Measurements from ENCODE around the gene FYB2.

Gene FYB2

GRCh38 chr1:56845343-56845742, 26.1 kb upstream of the FYB2 start:
- Histone ChIP-seq H3K4me1 (ENCODE audit: insufficient read depth, insufficient read length) (no peaks in the 10 kb centered on the region), H3K36me3 (ENCODE audit: insufficient read depth, insufficient read length, low read length) (no peaks in the 10 kb centered on the region), H3K4me3 (ENCODE audit: insufficient read length, low read depth) (no peak overlapping the region), H3K9me3 (ENCODE audit: insufficient read depth, low read length) (no peaks in the 10 kb centered on the region), H3K9ac (ENCODE audit: insufficient read length, low read depth) (no peak overlapping the region), H3K27me3 (ENCODE audit: insufficient read depth, insufficient read length) (no peaks in the 10 kb centered on the region)
- DNase-seq (ENCODE audit: low read depth, low spot score): no peak
- no peak for TF ChIP-seq SUZ12 (IDR thresholded peaks at IDR 0.05; ENCODE audit: extremely low read depth, insufficient read depth, insufficient read length)
- no peak for TF ChIP-seq YY1 (IDR thresholded peaks at IDR 0.05; ENCODE audit: insufficient read depth, insufficient read length)
- no peak for TF ChIP-seq ZNF274 (IDR thresholded peaks at IDR 0.05; ENCODE audit: low read depth, low read length)

- no peaks in the 10 kb centered on the region for H3K4me1 ChIP-seq (ENCODE audit: insufficient read depth, insufficient read length)
- H3K9ac ChIP-seq (ENCODE audit: insufficient read length, low read depth): no peak overlapping the region
- no peaks in the 10 kb centered on the region for H3K36me3 ChIP-seq (ENCODE audit: insufficient read depth, insufficient read length, low read length)
- no peak overlapping the region for H3K4me3 ChIP-seq (ENCODE audit: insufficient read length, low read depth)
- H3K9me3 ChIP-seq (ENCODE audit: insufficient read depth, low read length): no peaks in the 10 kb centered on the region
- TF ChIP-seq ZNF274 (IDR thresholded peaks at IDR 0.05; ENCODE audit: low read depth, low read length) (no peak), YY1 (IDR thresholded peaks at IDR 0.05; ENCODE audit: insufficient read depth, insufficient read length) (no peak), SUZ12 (IDR thresholded peaks at IDR 0.05; ENCODE audit: extremely low read depth, insufficient read depth, insufficient read length) (no peak)
- no peak for DNase-seq (ENCODE audit: low read depth, low spot score)
- no peaks in the 10 kb centered on the region for H3K27me3 ChIP-seq (ENCODE audit: insufficient read depth, insufficient read length)
Measured at GRCh38 chr1:56844545-56845136, 25.4 kb upstream of the FYB2 start.

- DNase-seq (ENCODE audit: low read depth, low spot score): no peak
- no peak overlapping the region for H3K4me3 ChIP-seq (ENCODE audit: insufficient read length, low read depth)
- H3K9ac ChIP-seq (ENCODE audit: insufficient read length, low read depth): no peak overlapping the region
Measured at GRCh38 chr1:56843544-56843943, 24.3 kb upstream of the FYB2 start.

GRCh38 chr1:56838759-56839158, 19.6 kb upstream of the FYB2 start:
- no peak overlapping the region for H3K9ac ChIP-seq (ENCODE audit: insufficient read length, low read depth)
- DNase-seq (ENCODE audit: low read depth, low spot score): no peak
- no peaks in the 10 kb centered on the region for H3K27me3 ChIP-seq (ENCODE audit: insufficient read depth, insufficient read length)
- no peaks in the 10 kb centered on the region for H3K9me3 ChIP-seq (ENCODE audit: insufficient read depth, low read length)
- no peak overlapping the region for H3K4me3 ChIP-seq (ENCODE audit: insufficient read length, low read depth)
- TF ChIP-seq ZNF274 (IDR thresholded peaks at IDR 0.05; ENCODE audit: low read depth, low read length): no peak
- no peak for TF ChIP-seq YY1 (IDR thresholded peaks at IDR 0.05; ENCODE audit: insufficient read depth, insufficient read length)
- TF ChIP-seq SUZ12 (IDR thresholded peaks at IDR 0.05; ENCODE audit: extremely low read depth, insufficient read depth, insufficient read length): no peak
- no peaks in the 10 kb centered on the region for H3K4me1 ChIP-seq (ENCODE audit: insufficient read depth, insufficient read length)
- no peaks in the 10 kb centered on the region for H3K36me3 ChIP-seq (ENCODE audit: insufficient read depth, insufficient read length, low read length)

More at GRCh38 chr1:56843544-56843943, 24.3 kb upstream of the FYB2 start:
- Histone ChIP-seq H3K4me1 (ENCODE audit: insufficient read depth, insufficient read length) (no peaks in the 10 kb centered on the region), H3K36me3 (ENCODE audit: insufficient read depth, insufficient read length, low read length) (no peaks in the 10 kb centered on the region), H3K9me3 (ENCODE audit: insufficient read depth, low read length) (no peaks in the 10 kb centered on the region), H3K27me3 (ENCODE audit: insufficient read depth, insufficient read length) (no peaks in the 10 kb centered on the region)
- TF ChIP-seq ZNF274 (IDR thresholded peaks at IDR 0.05; ENCODE audit: low read depth, low read length) (no peak), YY1 (IDR thresholded peaks at IDR 0.05; ENCODE audit: insufficient read depth, insufficient read length) (no peak), SUZ12 (IDR thresholded peaks at IDR 0.05; ENCODE audit: extremely low read depth, insufficient read depth, insufficient read length) (no peak)

- no peaks in the 10 kb centered on the region for H3K4me1 ChIP-seq (ENCODE audit: insufficient read depth, insufficient read length)
- TF ChIP-seq SUZ12 (IDR thresholded peaks at IDR 0.05; ENCODE audit: extremely low read depth, insufficient read depth, insufficient read length) (no peak), ZNF274 (IDR thresholded peaks at IDR 0.05; ENCODE audit: low read depth, low read length) (no peak), YY1 (IDR thresholded peaks at IDR 0.05; ENCODE audit: insufficient read depth, insufficient read length) (no peak)
- no peaks in the 10 kb centered on the region for H3K27me3 ChIP-seq (ENCODE audit: insufficient read depth, insufficient read length)
- no peak for DNase-seq (ENCODE audit: low read depth, low spot score)
- H3K9me3 ChIP-seq (ENCODE audit: insufficient read depth, low read length): no peaks in the 10 kb centered on the region
- no peaks in the 10 kb centered on the region for H3K36me3 ChIP-seq (ENCODE audit: insufficient read depth, insufficient read length, low read length)
- H3K4me3 ChIP-seq (ENCODE audit: insufficient read length, low read depth): no peak overlapping the region
- no peak overlapping the region for H3K9ac ChIP-seq (ENCODE audit: insufficient read length, low read depth)
Measured at GRCh38 chr1:56837244-56837939, 18.2 kb upstream of the FYB2 start.

GRCh38 chr1:56836359-56836758, 17.2 kb upstream of the FYB2 start:
- H3K27me3 ChIP-seq (ENCODE audit: insufficient read depth, insufficient read length): no peaks in the 10 kb centered on the region
- no peaks in the 10 kb centered on the region for H3K4me1 ChIP-seq (ENCODE audit: insufficient read depth, insufficient read length)
- H3K4me3 ChIP-seq (ENCODE audit: insufficient read length, low read depth): no peak overlapping the region
- DNase-seq (ENCODE audit: low read depth, low spot score): no peak
- no peak overlapping the region for H3K9ac ChIP-seq (ENCODE audit: insufficient read length, low read depth)
- H3K36me3 ChIP-seq (ENCODE audit: insufficient read depth, insufficient read length, low read length): no peaks in the 10 kb centered on the region
- no peaks in the 10 kb centered on the region for H3K9me3 ChIP-seq (ENCODE audit: insufficient read depth, low read length)
- TF ChIP-seq SUZ12 (IDR thresholded peaks at IDR 0.05; ENCODE audit: extremely low read depth, insufficient read depth, insufficient read length) (no peak), ZNF274 (IDR thresholded peaks at IDR 0.05; ENCODE audit: low read depth, low read length) (no peak), YY1 (IDR thresholded peaks at IDR 0.05; ENCODE audit: insufficient read depth, insufficient read length) (no peak)

GRCh38 chr1:56835657-56836056, 16.5 kb upstream of the FYB2 start:
- H3K9me3 ChIP-seq (ENCODE audit: insufficient read depth, low read length): no peaks in the 10 kb centered on the region
- no peaks in the 10 kb centered on the region for H3K4me1 ChIP-seq (ENCODE audit: insufficient read depth, insufficient read length)
- H3K9ac ChIP-seq (ENCODE audit: insufficient read length, low read depth): no peak overlapping the region
- H3K4me3 ChIP-seq (ENCODE audit: insufficient read length, low read depth): no peak overlapping the region
- no peaks in the 10 kb centered on the region for H3K36me3 ChIP-seq (ENCODE audit: insufficient read depth, insufficient read length, low read length)
- TF ChIP-seq ZNF274 (IDR thresholded peaks at IDR 0.05; ENCODE audit: low read depth, low read length) (no peak), YY1 (IDR thresholded peaks at IDR 0.05; ENCODE audit: insufficient read depth, insufficient read length) (no peak), SUZ12 (IDR thresholded peaks at IDR 0.05; ENCODE audit: extremely low read depth, insufficient read depth, insufficient read length) (no peak)
- no peaks in the 10 kb centered on the region for H3K27me3 ChIP-seq (ENCODE audit: insufficient read depth, insufficient read length)
- no peak for DNase-seq (ENCODE audit: low read depth, low spot score)

All from NT2/D1 (cell line).